ENCODE measurements around the gene UBL4A.

UBL4A gene

DNA sequence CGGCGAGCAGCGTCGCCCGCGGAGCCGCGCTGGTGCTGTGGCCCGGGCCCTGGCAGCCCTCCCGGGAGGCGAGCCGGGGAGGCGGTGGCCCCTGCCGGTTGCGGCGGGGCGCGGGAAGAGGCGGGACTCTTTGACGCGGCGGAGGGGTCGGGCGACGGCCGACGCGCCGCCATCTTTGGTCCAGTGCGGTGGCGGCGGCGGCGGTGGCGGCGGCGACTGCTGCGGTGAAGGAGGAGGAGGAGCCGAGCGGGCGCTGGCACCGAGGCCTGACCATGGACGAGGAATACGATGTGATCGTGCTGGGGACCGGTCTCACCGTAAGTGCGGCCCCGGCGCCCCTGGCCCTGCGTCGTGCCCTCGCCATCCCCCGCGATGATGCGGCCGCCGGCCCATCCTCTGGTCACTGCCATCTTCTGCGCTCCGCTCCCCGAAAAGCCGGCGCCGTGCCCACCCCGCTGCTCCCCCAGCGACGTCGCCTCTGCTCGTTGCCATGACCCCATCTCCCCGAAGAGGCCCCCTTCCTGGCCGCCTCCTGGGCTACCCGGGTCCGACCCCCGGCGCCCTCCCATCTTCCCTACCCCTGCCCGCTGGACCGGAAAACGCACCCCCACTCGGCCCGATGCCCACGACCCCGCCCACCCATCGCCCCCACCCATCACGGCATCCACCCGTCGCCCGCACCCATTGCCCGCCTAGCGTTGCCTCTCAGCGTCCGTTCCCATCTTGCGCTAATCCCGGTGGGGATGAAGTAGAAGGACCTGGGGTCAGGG is 49.2 kb downstream of the UBL4A start, which contains the start of gene GDI1:
TSS of gene GDI1 (plus strand) at position 172 of the 770 bp plus-strand sequence. CDS start at position 273, 101 bp downstream.
- peak; percentile 74 for DNase-seq (ENCODE audit: low spot score)

DNA sequence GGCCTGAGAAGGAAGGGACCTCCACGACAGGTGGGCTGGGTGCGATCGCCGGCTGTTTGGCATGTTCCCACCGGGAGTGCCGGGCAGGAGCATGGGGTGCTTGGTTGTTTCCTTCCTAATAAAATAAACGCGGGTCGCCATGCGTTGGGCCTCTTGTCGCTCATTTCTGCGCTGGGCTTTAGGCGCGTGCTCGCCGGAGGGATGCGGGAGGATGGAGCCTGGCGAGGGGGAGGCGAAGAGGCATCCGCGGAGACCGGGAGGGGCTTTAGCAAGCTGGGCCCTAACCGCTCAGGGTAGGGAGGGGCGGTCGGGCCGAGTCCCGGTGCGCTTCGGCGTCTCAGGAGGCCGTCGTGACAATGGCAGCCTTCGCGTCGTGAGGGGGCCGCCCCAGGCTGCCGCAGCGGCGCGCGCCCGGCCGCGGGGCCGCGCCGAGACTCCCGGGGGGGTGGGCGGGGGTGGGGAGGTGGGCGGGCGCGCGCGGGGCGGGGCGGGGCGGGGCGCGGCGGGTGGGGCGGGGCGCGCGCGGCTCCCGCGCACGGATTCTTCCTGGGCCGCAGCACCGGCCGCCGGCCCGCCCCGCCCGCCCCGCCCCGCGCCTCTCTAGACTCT is 49.9 kb downstream of the UBL4A start:
- DNase-seq (ENCODE audit: low spot score): peak; percentile 84

DNA sequence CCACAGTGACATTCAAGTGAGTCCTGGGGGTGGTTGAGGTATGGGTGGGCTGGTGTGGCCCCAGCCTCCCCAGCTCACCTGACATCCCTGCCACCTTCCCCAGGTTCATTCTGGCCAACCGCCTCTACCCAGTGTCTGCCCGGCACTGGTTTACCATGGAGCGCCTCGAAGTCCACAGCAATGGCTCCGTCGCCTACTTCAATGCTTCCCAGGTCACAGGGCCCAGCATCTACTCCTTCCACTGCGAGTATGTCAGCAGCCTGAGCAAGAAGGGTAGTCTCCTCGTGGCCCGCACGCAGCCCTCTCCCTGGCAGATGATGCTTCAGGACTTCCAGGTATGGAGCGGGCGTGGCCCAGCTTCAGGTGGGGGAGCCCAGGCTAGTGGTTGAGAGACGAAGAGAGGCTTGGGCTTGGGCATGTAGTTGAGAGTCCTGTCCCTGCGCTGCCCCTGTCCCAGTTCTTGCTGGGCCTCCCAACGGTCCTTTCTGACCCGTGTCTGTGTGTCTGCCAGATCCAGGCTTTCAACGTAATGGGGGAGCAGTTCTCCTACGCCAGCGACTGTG is 51.2 kb downstream of the UBL4A start:
- no peak for DNase-seq (ENCODE audit: low spot score)

DNA sequence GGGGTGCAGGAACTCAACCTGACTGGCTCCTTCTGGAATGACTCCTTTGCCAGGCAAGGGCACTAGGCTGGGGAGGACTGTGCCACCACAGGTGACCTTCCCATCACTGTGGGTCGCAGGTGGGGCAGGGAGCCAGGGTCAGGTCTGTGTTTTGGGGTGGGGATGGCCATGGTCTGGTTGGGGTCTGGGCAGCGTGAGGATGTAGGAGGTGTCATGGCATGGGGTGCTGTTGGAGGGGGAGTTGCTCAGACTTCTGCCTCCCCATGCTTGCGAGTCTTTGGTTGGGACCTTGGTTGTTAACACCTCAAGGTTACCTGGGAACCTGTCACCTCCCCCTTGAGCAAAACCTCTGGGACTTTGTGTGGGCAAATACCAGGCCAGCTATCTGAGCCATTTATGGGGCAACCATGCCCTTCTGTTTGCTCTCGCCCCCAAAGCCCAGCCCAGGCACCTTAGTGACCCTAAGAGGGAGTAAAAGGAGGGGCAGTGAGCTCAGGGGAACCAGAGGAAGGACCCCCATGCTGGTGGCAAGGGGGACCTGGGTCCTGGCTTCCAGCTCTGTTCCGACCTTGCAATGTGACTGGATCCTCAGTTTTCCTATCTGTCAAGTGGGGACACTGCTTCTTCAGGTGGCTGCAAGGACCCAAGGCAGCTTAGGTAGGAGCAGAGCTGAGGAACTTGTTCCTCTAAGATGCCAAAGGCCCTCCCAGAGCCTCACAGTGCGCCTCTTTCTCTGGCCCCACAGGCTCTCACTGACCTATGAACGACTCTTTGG is 51.8 kb downstream of the UBL4A start:
- no peak for DNase-seq (ENCODE audit: low spot score)
